Measurements from ENCODE around the gene GAS6.
"Not testable (repeated sequence)": the region's sequence is repeated elsewhere in the genome, so short reads cannot be mapped to it uniquely, and the experiment has no call there.

GAS6 gene

DNA sequence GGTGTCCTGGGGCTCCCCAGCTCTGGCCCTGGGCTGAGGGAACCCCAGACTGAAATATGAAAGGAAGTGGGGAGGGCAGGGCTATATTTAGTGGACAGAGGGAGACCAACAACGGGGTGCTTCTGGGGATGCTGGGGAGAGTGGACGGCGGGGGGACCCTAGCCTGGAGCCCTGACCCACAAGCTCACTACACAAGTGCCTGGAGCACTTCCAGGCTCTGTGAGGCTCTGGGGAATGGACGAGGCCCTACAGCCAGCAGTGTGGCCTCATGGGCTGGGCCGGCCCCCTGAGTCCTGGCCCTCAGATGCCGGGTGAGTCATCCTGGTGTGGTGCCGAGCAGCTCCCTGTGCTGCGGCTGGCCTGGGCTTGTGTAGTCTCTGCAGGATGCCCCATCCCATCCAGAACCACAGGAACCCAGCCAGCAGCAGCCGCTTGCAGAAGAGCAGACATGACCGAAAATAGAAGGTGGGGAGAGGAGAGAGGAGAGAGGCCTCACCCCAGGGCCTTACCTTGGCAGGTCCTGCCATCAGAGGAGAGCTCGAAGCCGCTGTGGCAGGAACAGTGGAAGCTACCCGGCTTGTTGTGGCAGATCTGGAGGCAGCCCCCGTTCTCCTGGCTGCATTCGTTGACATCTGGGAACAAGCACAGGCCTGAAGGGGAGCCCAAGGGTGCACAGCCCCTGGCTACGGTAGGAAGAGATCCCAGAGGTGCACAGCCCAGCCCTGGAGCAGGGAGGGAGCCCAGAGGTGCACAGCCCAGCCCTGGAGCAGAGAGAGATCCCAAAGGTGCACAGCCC lies 26.1 kb downstream of the GAS6 start:
- peak; percentile 76 for DNase-seq (ENCODE audit: low spot score)

DNA sequence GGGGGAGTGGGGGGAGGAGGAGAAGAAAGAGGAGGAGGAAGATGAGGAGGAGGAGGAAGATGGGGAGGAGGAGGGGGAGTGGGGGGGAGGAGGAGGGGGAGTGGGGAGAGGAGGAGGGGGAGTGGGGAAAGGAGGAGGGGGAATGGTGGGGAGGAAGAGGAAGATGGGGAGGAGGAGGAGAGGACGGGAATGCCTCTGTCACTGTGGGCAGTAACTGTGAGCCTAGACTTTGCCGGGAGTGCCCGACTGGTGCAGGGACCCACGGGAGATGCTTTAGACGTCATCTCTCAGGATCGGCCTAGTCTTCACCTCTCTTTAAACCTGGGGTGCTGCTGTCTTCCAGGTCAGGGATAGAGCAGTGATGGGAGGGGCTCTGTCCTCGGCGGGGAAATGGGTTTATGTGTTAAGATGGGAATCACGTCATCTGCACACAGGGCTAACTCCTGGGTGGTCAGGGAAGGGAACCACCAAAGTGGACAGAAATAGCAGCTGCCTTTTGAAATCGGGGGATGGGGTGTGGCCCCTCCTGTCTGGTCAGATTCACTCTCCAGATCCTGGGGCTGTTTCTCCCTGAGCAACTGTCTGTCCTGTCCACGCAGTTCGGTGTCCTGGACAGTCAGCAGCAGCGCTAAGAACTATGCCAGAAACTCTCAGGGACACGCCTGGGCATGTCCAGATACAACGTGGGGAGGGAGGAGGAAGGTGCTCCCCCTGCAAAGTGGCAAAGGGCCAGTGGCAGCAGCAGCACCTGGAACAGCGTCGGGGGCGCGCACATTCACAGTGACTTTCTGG lies 26.9 kb downstream of the GAS6 start:
- no peak for DNase-seq (ENCODE audit: low spot score)

DNA sequence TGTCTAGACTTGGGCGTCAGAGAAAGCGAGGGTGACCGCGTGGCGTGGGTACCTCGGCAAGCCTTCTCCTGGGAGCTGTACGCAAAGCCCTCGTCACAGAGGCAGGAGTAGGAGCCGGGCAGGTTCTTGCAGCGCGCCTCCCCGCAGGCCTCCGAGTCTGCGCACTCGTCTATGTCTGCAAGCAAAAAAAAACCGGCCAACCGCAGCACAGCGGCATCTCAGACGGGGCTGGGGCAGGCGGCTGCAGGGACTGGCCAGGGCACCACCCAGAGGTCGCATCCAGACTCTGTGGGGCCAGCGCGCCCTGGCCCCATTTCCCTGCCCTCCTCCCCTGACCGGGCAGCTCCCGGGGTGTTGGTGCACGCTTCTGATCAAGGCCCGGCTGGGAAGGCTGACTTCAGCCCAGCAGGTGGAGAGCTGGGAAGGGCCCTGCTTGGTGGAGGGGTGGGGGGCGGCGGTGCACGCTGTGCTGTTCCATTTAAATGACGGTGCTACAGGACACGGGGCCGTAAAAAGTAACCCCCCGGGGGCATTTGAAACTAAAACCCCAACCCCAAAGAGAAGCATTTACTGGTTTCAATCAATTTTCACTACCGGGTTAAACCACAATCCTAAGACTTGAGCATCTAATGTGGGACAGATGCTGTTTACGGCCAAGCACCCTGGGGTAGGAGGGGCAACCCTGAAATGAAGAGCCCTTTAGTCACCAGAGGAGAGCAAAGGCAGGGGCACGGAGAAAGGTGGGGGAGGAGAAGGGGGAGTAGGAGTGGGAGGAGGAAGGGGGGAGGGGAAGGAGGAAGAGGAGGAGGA lies 28.2 kb downstream of the GAS6 start:
- DNase-seq (ENCODE audit: low spot score) = no peak

DNA sequence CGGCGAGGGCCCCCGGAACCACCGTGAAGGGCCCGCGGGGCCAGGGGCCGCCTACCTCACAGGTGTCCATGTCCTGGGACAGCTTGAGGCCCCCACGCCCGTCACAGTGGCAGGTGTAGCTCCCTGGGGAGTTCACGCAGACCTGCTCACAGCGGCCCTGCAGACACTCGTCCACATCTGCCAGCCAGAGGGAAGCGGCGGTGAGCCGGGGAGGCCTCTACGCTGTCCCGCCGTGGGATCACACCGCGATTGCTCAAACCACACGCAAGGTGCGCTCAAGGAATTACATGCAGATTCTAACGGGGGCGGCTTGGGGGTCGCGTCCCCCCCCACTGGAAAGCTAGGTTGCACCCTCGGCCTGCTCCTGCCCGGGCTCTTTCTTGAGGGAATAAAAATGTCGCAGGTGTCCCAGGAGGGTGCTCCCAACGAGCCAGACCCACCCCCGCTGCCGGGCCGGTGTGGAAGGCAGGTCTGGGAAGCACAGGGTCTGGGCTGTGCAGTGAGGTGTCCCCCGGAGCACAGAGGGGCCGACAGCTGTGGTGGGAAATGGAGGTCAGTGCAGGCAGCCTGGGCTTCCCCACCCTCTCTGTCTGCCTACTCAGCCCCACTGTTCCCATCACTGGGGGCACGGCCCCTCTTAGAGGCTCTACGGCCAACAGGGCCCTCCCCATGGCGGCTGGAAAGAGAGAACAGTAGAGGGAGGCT lies 29.2 kb downstream of the GAS6 start:
- DNase-seq (ENCODE audit: low spot score) = no peak

GRCh38 chr13:113834006-113834405 lies 29.9 kb downstream of the GAS6 start:
- DNase-seq (ENCODE audit: low spot score) = not testable (repeated sequence)

DNA sequence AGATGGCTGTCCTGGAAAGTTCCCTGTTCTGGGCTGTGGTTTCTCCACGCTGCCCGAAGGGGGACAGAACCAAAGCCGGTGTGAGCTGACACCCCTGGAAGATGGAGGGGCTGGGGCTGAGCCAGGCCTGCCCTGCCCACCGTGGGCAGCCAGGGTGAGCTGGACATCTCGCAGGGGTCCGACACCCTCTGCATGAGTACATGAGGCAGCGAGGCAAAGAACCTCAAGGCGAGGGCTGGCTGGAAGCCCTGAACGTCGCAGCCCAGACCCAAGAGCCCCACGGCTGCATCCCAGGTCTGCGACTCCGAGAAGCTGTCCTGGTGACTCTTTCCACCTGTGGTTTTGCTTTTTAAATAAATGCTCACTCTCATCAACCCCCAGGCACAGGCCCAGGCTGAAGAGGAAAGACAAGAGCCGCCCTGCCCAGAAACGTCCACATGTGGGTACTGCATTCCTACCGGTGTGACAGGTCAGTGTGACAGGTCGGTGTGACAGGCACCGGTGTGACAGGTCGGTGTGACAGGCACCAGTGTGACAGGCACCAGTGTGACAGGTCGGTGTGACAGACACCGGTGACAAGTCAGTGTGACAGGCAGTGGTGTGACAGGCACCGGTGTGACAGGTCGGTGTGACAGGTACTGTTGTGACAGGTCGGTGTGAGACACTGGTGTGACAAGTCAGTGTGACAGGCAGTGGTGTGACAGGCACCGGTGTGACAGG lies 30.6 kb downstream of the GAS6 start:
- no peak for DNase-seq (ENCODE audit: low spot score)

- DNase-seq (ENCODE audit: low spot score) = no peak
Observed at GRCh38 chr13:113832631-113833030, 31.2 kb downstream of the GAS6 start.

- no peak for DNase-seq (ENCODE audit: low spot score)
Observed at GRCh38 chr13:113832205-113832604, 31.7 kb downstream of the GAS6 start.

GRCh38 chr13:113831061-113831460 lies 32.8 kb downstream of the GAS6 start:
- DNase-seq (ENCODE audit: low spot score) = no peak

- DNase-seq (ENCODE audit: low spot score) = not testable (repeated sequence)
Observed at GRCh38 chr13:113830426-113830950, 33.4 kb downstream of the GAS6 start.

DNA sequence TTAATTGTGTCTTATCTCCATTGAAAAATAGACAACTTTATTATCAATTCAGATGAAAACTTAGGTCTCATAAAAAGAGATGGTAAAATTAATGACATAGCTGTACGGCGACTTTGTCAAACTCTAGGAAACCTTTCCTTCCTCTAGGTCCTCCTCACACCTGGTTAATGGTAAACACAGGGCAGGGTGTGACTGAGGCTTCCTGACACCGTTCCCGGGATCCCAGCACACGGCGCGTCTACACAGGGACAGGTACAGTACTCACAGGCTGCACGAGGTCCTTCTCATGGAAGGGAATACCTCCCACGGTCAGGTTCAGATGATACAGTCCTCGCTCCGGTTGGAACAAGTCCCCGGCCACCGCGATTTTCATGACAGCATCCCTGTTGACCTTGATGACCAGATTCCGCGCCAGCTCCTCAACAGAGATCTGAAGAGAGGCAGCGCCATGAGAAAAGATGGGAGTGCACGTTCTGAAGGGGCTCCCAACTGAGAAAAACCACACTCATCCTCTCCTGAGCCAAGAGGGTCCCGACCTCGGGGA lies 35.5 kb downstream of the GAS6 start:
- DNase-seq (ENCODE audit: low spot score) = no peak

GRCh38 chr13:113827021-113827420 lies 36.9 kb downstream of the GAS6 start:
- DNase-seq (ENCODE audit: low spot score) = no peak

DNA sequence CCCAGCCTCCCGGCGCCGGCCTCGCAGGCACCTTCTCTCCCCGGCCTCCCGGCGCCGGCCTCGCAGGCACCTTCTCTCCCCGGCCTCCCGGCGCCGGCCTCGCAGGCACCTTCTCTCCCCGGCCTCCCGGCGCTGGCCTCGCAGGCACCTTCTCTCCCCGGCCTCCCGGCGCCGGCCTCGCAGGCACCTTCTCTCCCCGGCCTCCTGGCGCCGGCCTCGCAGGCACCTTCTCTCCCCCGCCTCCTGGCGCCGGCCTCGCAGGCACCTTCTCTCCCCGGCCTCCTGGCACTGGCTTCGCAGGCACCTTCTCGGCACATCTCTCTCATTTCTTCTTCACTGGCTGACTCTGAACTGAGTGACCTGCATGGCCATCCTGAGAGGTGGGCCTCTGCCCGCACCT lies 37.4 kb downstream of the GAS6 start:
- not testable (repeated sequence) for DNase-seq (ENCODE audit: low spot score)

DNA sequence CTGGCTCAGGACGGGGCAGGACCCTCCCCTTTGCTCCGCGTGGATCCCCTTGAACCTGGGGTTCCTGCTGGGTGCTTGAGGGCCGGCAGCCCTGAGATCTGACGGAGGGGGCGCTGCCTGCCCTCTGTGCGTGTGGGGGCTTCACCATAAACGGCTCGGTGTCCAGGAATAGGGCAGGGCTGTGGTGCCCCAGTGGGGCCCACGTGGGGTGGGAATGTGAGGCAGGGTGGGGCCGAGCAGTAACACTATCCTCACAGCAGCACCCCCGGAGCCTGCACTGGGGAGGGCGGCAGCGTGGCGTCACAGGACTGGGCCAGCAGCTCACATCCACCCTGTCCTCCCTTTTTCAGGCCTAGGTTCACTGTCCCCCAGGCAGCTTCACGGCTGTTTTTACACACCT lies 38.0 kb downstream of the GAS6 start:
- DNase-seq (ENCODE audit: low spot score) = no peak

- DNase-seq (ENCODE audit: low spot score) = no peak
Observed at GRCh38 chr13:113823771-113824170, 40.1 kb downstream of the GAS6 start.

- DNase-seq (ENCODE audit: low spot score) = no peak
Observed at GRCh38 chr13:113822956-113823744, 40.7 kb downstream of the GAS6 start.

GRCh38 chr13:113822266-113822665 lies 41.6 kb downstream of the GAS6 start:
- no peak for DNase-seq (ENCODE audit: low spot score)

DNA sequence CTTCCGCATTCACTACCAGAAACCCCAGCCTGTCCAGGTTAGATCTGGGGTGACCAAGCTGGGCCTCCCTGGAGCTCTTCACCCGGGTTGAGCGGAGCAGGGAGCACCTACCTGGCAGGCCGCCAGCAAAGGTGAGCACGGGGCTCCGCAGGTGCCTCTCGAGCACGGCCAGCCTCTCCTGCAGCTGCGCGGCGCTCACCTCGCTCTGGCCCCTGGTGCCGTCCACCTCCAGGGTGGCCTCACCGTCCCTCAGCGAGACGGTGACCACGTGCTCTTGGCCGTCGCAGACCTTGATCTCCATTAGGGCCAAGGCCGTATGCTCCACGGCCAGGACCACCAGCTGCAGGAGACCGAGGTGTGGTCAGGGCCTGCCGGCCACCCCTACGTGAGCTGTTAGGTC lies 42.0 kb downstream of the GAS6 start:
- DNase-seq (ENCODE audit: low spot score) = no peak

GRCh38 chr13:113820813-113821651 lies 42.8 kb downstream of the GAS6 start:
- peak; percentile 73 for DNase-seq (ENCODE audit: low spot score)
